H1 (cell line): ENCODE measurements around the gene TNFRSF11A. TPM values are rescaled to one million over a fixed set of nuclear protein-coding genes. Genes with fewer than 3 reads are reported as not detected.

Experiments used
- CTCF ChIA-PET: fragments of 300-600 bp; sonication (Branson Sonifier 250); formaldehyde crosslinking; loops from one replicate; lab custom pipeline; 2021; ENCODE audit not compliant: partially characterized antibody; lab: Charles Lee
- POLR2A ChIA-PET: fragments of 300-600 bp; sonication (Branson Sonifier 250); formaldehyde crosslinking; loops from one replicate; lab custom pipeline; 2021; ENCODE audit warnings: inconsistent platforms; ENCODE audit not compliant: partially characterized antibody; lab: Charles Lee
- DNase-seq, 2 experiments: peaks; one replicate each; pipeline versions ENCODE4 v3.0.0 to v3.0.0-alpha.2; 2010 to 2022; ENCODE audit warnings: low spot score in 2 of 2, low read depth in 1 of 2, mixed read lengths in 1 of 2
- FAIRE-seq: peaks from 2 replicates; lab custom pipeline; 2011; peaks lifted over from hg19 to GRCh38; lab: Jason Lieb, UNC
- H2AFZ ChIP-seq: 2 replicates; pipeline ENCODE4 v1.8.1; 2012; ENCODE audit warnings: low read length, inconsistent platforms
- H2AK5ac ChIP-seq: 2 replicates; pipeline ENCODE4 v1.6.1; 2013; ENCODE audit warnings: low read depth, low read length
- H2BK120ac ChIP-seq: replicated peaks from 2 replicates; pipeline ENCODE3; 2013; ENCODE audit warnings: low read depth, low read length, inconsistent platforms
- H2BK12ac ChIP-seq: 2 replicates; pipeline ENCODE4 v1.6.1; 2013; ENCODE audit warnings: low read depth, low read length
- H2BK15ac ChIP-seq: 2 replicates; pipeline ENCODE4 v1.6.1; 2013; ENCODE audit warnings: low read length
- H2BK20ac ChIP-seq: 2 replicates; pipeline ENCODE4 v1.6.1; 2013; ENCODE audit warnings: low read length
- H2BK5ac ChIP-seq: 2 replicates; pipeline ENCODE4 v1.6.1; 2013; ENCODE audit warnings: low read depth, low read length
- H3K14ac ChIP-seq: 2 replicates; pipeline ENCODE4 v1.6.1; 2013; ENCODE audit warnings: inconsistent platforms; ENCODE audit not compliant: insufficient read length
- H3K18ac ChIP-seq: 2 replicates; pipeline ENCODE4 v1.6.1; 2013; ENCODE audit warnings: low read length; ENCODE audit errors: extremely low read depth
- H3K23ac ChIP-seq: 2 replicates; pipeline ENCODE4 v1.6.1; 2013; ENCODE audit warnings: inconsistent platforms; ENCODE audit not compliant: insufficient read length
- H3K23me2 ChIP-seq: 2 replicates; pipeline ENCODE4 v1.6.1; 2013; ENCODE audit warnings: low read depth, low read length
- H3K27ac ChIP-seq: 2 replicates; pipeline ENCODE4 v1.6.1; 2011; ENCODE audit warnings: low read depth, low read length, inconsistent platforms
- H3K27me3 ChIP-seq, 4 experiments: replicated peaks in 1 of 4; 1 replicate in 1 of 4; 2 replicates in 3 of 4; pipeline versions ENCODE4 v1.6.1 to v1.8.1; 2011 to 2013; ENCODE audit warnings: low read length in 3 of 4, mild to moderate bottlenecking in 3 of 4, inconsistent platforms in 2 of 4, mixed read lengths in 2 of 4, moderate library complexity in 1 of 4; ENCODE audit not compliant: control insufficient read depth in 3 of 4, insufficient read depth in 3 of 4; ENCODE audit errors: extremely low read depth in 1 of 4
- H3K36me3 ChIP-seq, 4 experiments: 2 replicates each; pipeline versions ENCODE4 v1.6.1 to v1.8.1; 2011 to 2013; ENCODE audit warnings: mild to moderate bottlenecking in 4 of 4, low read length in 3 of 4, moderate library complexity in 2 of 4, control low read depth in 1 of 4, inconsistent platforms in 1 of 4; ENCODE audit not compliant: insufficient read depth in 4 of 4, control insufficient read depth in 2 of 4
- H3K4ac ChIP-seq: replicated peaks from 2 replicates; pipeline ENCODE3; 2013; ENCODE audit warnings: low read length, low read depth, mixed read lengths, inconsistent platforms; ENCODE audit not compliant: insufficient read length
- H3K4me1 ChIP-seq, 4 experiments: replicated peaks in 1 of 4; 1 replicate in 1 of 4; 2 replicates in 3 of 4; pipeline versions ENCODE4 v1.6.1 to v1.8.1; 2011 to 2013; ENCODE audit warnings: low read length in 3 of 4, inconsistent platforms in 2 of 4, mixed read lengths in 1 of 4; ENCODE audit not compliant: insufficient read depth in 4 of 4, control insufficient read depth in 3 of 4
- H3K4me2 ChIP-seq, 2 experiments: 2 replicates each; pipeline versions ENCODE4 v1.6.1 to v1.8.1; 2011 to 2013; ENCODE audit warnings: low read depth in 2 of 2, low read length in 2 of 2, control low read depth in 1 of 2, inconsistent platforms in 1 of 2, mild to moderate bottlenecking in 1 of 2; ENCODE audit not compliant: insufficient read depth in 1 of 2
- H3K4me3 ChIP-seq, 4 experiments: fragments of 200-600, 300-600 bp in 1 of 4; sonication (generic), shearing (Covaris generic), sonication (Bioruptor Twin) in 1 of 4; 2 replicates each; pipeline versions ENCODE4 v1.5.1 to v1.8.1; 2011 to 2016; ENCODE audit warnings: low read length in 4 of 4, low read depth in 3 of 4, control low read depth in 2 of 4, inconsistent platforms in 2 of 4, mild to moderate bottlenecking in 2 of 4, mixed read lengths in 1 of 4, moderate library complexity in 1 of 4; ENCODE audit not compliant: insufficient read depth in 2 of 4; ENCODE audit errors: extremely low read depth in 1 of 4
- H3K56ac ChIP-seq: replicated peaks from 2 replicates; pipeline ENCODE3; 2013; ENCODE audit warnings: low read depth, mild to moderate bottlenecking, mixed read lengths, low read length, inconsistent platforms; ENCODE audit not compliant: insufficient read length
- H3K79me1 ChIP-seq: 2 replicates; pipeline ENCODE4 v1.6.1; 2013; ENCODE audit warnings: low read depth, low read length, control low read depth
- H3K79me2 ChIP-seq, 2 experiments: 2 replicates each; pipeline versions ENCODE4 v1.6.1 to v1.8.1; 2012 to 2013; ENCODE audit warnings: low read length in 2 of 2, mild to moderate bottlenecking in 2 of 2, inconsistent platforms in 1 of 2; ENCODE audit not compliant: insufficient read depth in 2 of 2, control insufficient read depth in 1 of 2
- H3K9ac ChIP-seq, 4 experiments: replicated peaks in 1 of 4; 1 replicate in 1 of 4; 2 replicates in 3 of 4; pipeline versions ENCODE4 v1.6.1 to v1.8.1; 2011 to 2013; ENCODE audit warnings: low read depth in 3 of 4, low read length in 3 of 4, control low read depth in 2 of 4, mild to moderate bottlenecking in 2 of 4, moderate library complexity in 2 of 4, inconsistent platforms in 1 of 4; ENCODE audit errors: extremely low read depth in 1 of 4
- H3K9me3 ChIP-seq, 2 experiments: 2 replicates each; pipeline versions ENCODE4 v1.6.1 to v1.8.1; 2012 to 2013; ENCODE audit warnings: mild to moderate bottlenecking in 2 of 2, moderate library complexity in 2 of 2, control low read depth in 1 of 2, inconsistent platforms in 1 of 2, low read depth in 1 of 2, low read length in 1 of 2, mixed read lengths in 1 of 2; ENCODE audit not compliant: insufficient read depth in 2 of 2
- H4K20me1 ChIP-seq, 2 experiments: replicated peaks in 1 of 2; 2 replicates each; pipeline versions ENCODE3 to v1.8.1; 2011 to 2013; ENCODE audit warnings: inconsistent platforms in 2 of 2, low read length in 2 of 2, mild to moderate bottlenecking in 1 of 2; ENCODE audit not compliant: insufficient read depth in 2 of 2, control insufficient read depth in 1 of 2
- H4K5ac ChIP-seq: 2 replicates; pipeline ENCODE4 v1.6.1; 2013; ENCODE audit warnings: low read length, low read depth, mixed read lengths, inconsistent platforms; ENCODE audit not compliant: insufficient read length
- H4K8ac ChIP-seq: 2 replicates; pipeline ENCODE4 v1.8.0; 2013; ENCODE audit warnings: mild to moderate bottlenecking, moderate library complexity, low read length, inconsistent platforms; ENCODE audit not compliant: insufficient read depth; ENCODE audit errors: extremely low read depth
- H4K91ac ChIP-seq: replicated peaks from 2 replicates; pipeline ENCODE3; 2013; ENCODE audit warnings: low read length, mixed read lengths, inconsistent platforms; ENCODE audit not compliant: insufficient read length
- BACH1 ChIP-seq: IDR thresholded peaks from 2 replicates; pipeline ENCODE4 v1.6.1; 2012; ENCODE audit warnings: low read length, improper control_type of control experiment
- CBX8 ChIP-seq: fragments of 300-800, 300-1000 bp; sonication (generic); IDR thresholded peaks from 2 replicates; pipeline ENCODE4 v1.7.1; 2016; ENCODE audit warnings: low read depth, low read length, borderline replicate concordance
- CTBP2 ChIP-seq: IDR thresholded peaks from 2 replicates; pipeline ENCODE4 v1.7.0; 2011; ENCODE audit warnings: borderline replicate concordance, mild to moderate bottlenecking, moderate library complexity, mixed read lengths, low read length; ENCODE audit not compliant: insufficient read depth, insufficient read length
- EZH2 ChIP-seq: fragments of 200-600 bp; sonication (generic); IDR thresholded peaks from 2 replicates; pipeline ENCODE4 v1.7.1; 2012; ENCODE audit warnings: low read depth, mild to moderate bottlenecking, moderate library complexity, low read length, inconsistent platforms; ENCODE audit not compliant: severe bottlenecking
- KDM5A ChIP-seq: fragments of 200-600 bp; IDR thresholded peaks from 2 replicates; pipeline ENCODE4 v1.7.1; 2012; ENCODE audit warnings: mild to moderate bottlenecking, low read length, inconsistent platforms, mixed read lengths
- NRF1 ChIP-seq: IDR thresholded peaks from 2 replicates; pipeline ENCODE4 v1.6.1; 2011; ENCODE audit warnings: mild to moderate bottlenecking, low read depth, low read length, improper control_type of control experiment
- POU5F1 ChIP-seq: IDR thresholded peaks from 2 replicates; pipeline ENCODE4 v1.6.1; 2011; ENCODE audit warnings: low read depth, mild to moderate bottlenecking, low read length, moderate library complexity
- SIN3A ChIP-seq, 2 experiments: IDR thresholded peaks in 1 of 2; conservative IDR thresholded peaks in 1 of 2; 2 replicates each; pipeline ENCODE4 v1.6.1; 2011 to 2012; ENCODE audit warnings: low read length in 2 of 2, improper control_type of control experiment in 1 of 2, low read depth in 1 of 2, mild to moderate bottlenecking in 1 of 2
- SIRT6 ChIP-seq: IDR thresholded peaks from one replicate; pipeline ENCODE4 v1.7.1; 2012; ENCODE audit warnings: low read length, inconsistent platforms
- SIX5 ChIP-seq: IDR thresholded peaks from 2 replicates; pipeline ENCODE4 v1.6.1; 2011; ENCODE audit warnings: mild to moderate bottlenecking, low read depth, low read length
- TAF7 ChIP-seq: optimal IDR thresholded peaks from 2 replicates; pipeline ENCODE3; 2011; ENCODE audit warnings: low read depth, mild to moderate bottlenecking, inconsistent platforms, low read length, moderate library complexity, borderline replicate concordance
- YY1 ChIP-seq: IDR thresholded peaks from 2 replicates; pipeline ENCODE4 v1.6.1; 2011; ENCODE audit warnings: low read depth, mild to moderate bottlenecking, low read length
- WGBS, 2 experiments: shearing (Covaris generic) in 1 of 2; methylation state at CpG; one replicate each; pipeline versions ENCODE4 v1.1.6 to v1.1.7; 2013 to 2015; ENCODE audit warnings: low lambda C conversion rate in 2 of 2, mixed read lengths in 2 of 2, inconsistent platforms in 1 of 2, low coverage in 1 of 2, missing lambda C conversion rate in 1 of 2; ENCODE audit not compliant: insufficient replicate concordance in 2 of 2, insufficient coverage in 1 of 2, insufficient read length in 1 of 2; ENCODE audit errors: extremely low coverage in 1 of 2, missing lambda C conversion rate in 1 of 2; 5-methylcytosine and 5-hydroxymethylcytosine counted together
- polyA plus RNA-seq, 7 experiments: library from polyadenylated mRNA; depleted of rRNA in 3 of 7; stranded (reverse) in 5 of 7; unstranded in 2 of 7; fragments of >200 nt in 5 of 7; fragments of 200-250 nt in 2 of 7; gene quantifications; 1 replicate in 5 of 7; 2 replicates in 1 of 7; 4 replicates in 1 of 7; pipeline versions ENCODE4 v1.2.1 to v1.2.3, GENCODE V29; 2011 to 2013; ENCODE audit warnings: missing spikeins in 2 of 7, mixed read lengths in 2 of 7
- total RNA-seq: library from RNA; stranded (reverse); fragmentation: NEBNext Ultra II Directional; extraction: Animal tissue kit (Norgen Biotek cat#: 25700); gene quantifications from 2 replicates; pipeline ENCODE4 v1.2.1, GENCODE V29; 2021
- TF ChIP-seq, protein P1 (sequence below): IDR thresholded peaks from 2 replicates; pipeline ENCODE4 v1.6.1; 2012; ENCODE audit warnings: low read length, inconsistent platforms

TNFRSF11A gene
- total and polyA plus RNA-seq, 2 of the 8 experiments (the other 6 are each of a cell fraction or from before 2014, with no cell fraction given) = 8.7 to 10.6 TPM

DNA sequence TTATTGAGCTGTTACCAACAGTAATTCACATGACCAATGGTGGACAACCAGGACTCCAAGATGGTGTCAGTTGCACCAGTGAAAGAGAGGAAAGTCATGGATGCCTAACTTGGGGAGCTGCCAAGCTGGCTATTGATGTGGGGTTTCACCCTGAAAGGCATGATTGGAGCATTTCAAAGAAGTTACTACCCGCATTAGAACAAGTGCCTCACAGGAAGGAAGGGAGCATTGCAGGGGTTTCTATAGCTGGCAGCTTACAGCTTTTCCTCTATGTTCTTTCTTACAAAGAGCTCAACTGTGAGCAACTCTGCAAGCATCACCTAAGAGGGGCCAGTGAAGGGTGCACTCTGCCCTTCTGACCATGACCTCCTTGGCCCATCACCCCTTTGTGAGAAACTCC is 93.1 kb downstream of the TNFRSF11A start:
- Histone ChIP-seq H2AFZ (no peak overlapping the region), H3K79me2 (no peaks in the 10 kb centered on the region), H3K56ac (no peak overlapping the region), H3K9me3 (no peaks in the 10 kb centered on the region), H2BK5ac (no peak overlapping the region), H3K27ac (no peak overlapping the region), H3K4me1 (no peaks in the 10 kb centered on the region), H3K79me1 (no peaks in the 10 kb centered on the region), H4K8ac (no peak overlapping the region), H2BK20ac (no peak overlapping the region), H4K91ac (no peak overlapping the region), H3K4me3 (no peak overlapping the region), H3K14ac (no peak overlapping the region), H2BK12ac (no peak overlapping the region), H2AK5ac (no peak overlapping the region), H2BK15ac (no peak overlapping the region), H3K18ac (no peak overlapping the region), H3K23ac (no peak overlapping the region), H4K20me1 (no peaks in the 10 kb centered on the region), H3K4ac (no peak overlapping the region), H3K9ac (no peak overlapping the region), H3K23me2 (no peaks in the 10 kb centered on the region), H3K4me2 (no peak overlapping the region), H3K36me3 (no peaks in the 10 kb centered on the region), H3K27me3 (no peaks in the 10 kb centered on the region), H4K5ac (no peak overlapping the region), H2BK120ac (no peak overlapping the region)
- WGBS, 2 experiments = 86% methylated on average over 1 of the region's 1 CpG; no CpG with 5 or more reads in 1 of the 2 experiments
- FAIRE-seq = no peak
- ChIA-PET POLR2A (interaction anchor here (0.8 kb wide), 1 partner anchor 30 kb away, joined by 3 read pairs; no protein-coding TSS in a partner anchor), CTCF (interaction anchor here (0.6 to 2.0 kb wide), 6 partner anchors 11 to 345 kb away, joined by 3 to 8 read pairs (median 4); no protein-coding TSS in a partner anchor)
- DNase-seq = no peak
- TF ChIP-seq BACH1 = no peak
- TF ChIP-seq CTBP2 = no peak
- no peak for TF ChIP-seq SIN3A (conservative IDR thresholded peaks at IDR 0.05 in 1 of 2, IDR thresholded peaks at IDR 0.05 in 1 of 2; ENCODE audit: low read depth in 1 of 2, low read length in 2 of 2)
- TF ChIP-seq NRF1 = no peak
- no peak for TF ChIP-seq SIX5
- TF ChIP-seq TAF7 = no peak
- TF ChIP-seq, protein P1, sequence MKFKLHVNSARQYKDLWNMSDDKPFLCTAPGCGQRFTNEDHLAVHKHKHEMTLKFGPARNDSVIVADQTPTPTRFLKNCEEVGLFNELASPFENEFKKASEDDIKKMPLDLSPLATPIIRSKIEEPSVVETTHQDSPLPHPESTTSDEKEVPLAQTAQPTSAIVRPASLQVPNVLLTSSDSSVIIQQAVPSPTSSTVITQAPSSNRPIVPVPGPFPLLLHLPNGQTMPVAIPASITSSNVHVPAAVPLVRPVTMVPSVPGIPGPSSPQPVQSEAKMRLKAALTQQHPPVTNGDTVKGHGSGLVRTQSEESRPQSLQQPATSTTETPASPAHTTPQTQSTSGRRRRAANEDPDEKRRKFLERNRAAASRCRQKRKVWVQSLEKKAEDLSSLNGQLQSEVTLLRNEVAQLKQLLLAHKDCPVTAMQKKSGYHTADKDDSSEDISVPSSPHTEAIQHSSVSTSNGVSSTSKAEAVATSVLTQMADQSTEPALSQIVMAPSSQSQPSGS = no peak
- TF ChIP-seq SIRT6 = no peak
- no peak for TF ChIP-seq EZH2
- no peak for TF ChIP-seq CBX8
- no peak for TF ChIP-seq YY1
- no peak for TF ChIP-seq POU5F1
- no peak for TF ChIP-seq KDM5A
